GM23338 (cell line): ENCODE results near the gene MOCS3. TPM values are rescaled to one million over a fixed set of nuclear protein-coding genes. Genes with fewer than 3 reads are reported as not detected.

Experiments
- ATAC-seq: fragments of 200-7000 bp; cut with Tn5 transposase; 3 replicates; pipeline ENCODE4 v1.9.1; 2020
- DNase-seq: peaks from one replicate; pipeline ENCODE4 v3.0.0-alpha.2; 2015; ENCODE audit warnings: low spot score
- H2AFZ ChIP-seq: fragments of 200-600 bp; sonication (generic); 2 replicates; pipeline ENCODE4 v1.8.0; 2016; ENCODE audit warnings: antibody characterized with exemption, mild to moderate bottlenecking, moderate library complexity
- H3F3A ChIP-seq: fragments of 200-600 bp; sonication (generic); replicated peaks from 2 replicates; pipeline ENCODE4 v1.8.0; 2017; ENCODE audit warnings: antibody characterized with exemption, mixed run types, low read depth
- H3K27ac ChIP-seq: fragments of 200-600 bp; sonication (generic); 2 replicates; pipeline ENCODE4 v1.6.1; 2016; ENCODE audit warnings: low read depth
- H3K27me3 ChIP-seq: fragments of 200-600 bp; sonication (generic); 2 replicates; pipeline ENCODE4 v1.8.0; 2016; ENCODE audit warnings: mild to moderate bottlenecking, mixed run types, moderate library complexity; ENCODE audit not compliant: insufficient read depth
- H3K36me3 ChIP-seq: fragments of 200-600 bp; sonication (generic); 2 replicates; pipeline ENCODE4 v1.8.0; 2016; ENCODE audit warnings: mild to moderate bottlenecking; ENCODE audit not compliant: insufficient read depth
- H3K4me1 ChIP-seq: fragments of 200-600 bp; sonication (generic); 2 replicates; pipeline ENCODE4 v1.8.0; 2016; ENCODE audit warnings: mild to moderate bottlenecking, moderate library complexity; ENCODE audit not compliant: insufficient read depth
- H3K4me2 ChIP-seq: fragments of 200-600 bp; sonication (generic); 2 replicates; pipeline ENCODE4 v1.7.1; 2017; ENCODE audit warnings: mixed run types
- H3K4me3 ChIP-seq: fragments of 200-600 bp; sonication (generic); 2 replicates; pipeline ENCODE4 v1.6.1; 2016; ENCODE audit warnings: mixed run types
- H3K79me2 ChIP-seq: fragments of 200-600 bp; sonication (generic); replicated peaks from 2 replicates; pipeline ENCODE4 v1.8.0; 2017; ENCODE audit warnings: mild to moderate bottlenecking; ENCODE audit not compliant: insufficient read depth
- H3K9me2 ChIP-seq: fragments of 200-600 bp; sonication (generic); 2 replicates; pipeline ENCODE4 v1.8.0; 2017; ENCODE audit not compliant: insufficient read depth
- H4K20me1 ChIP-seq: fragments of 200-600 bp; sonication (generic); replicated peaks from 2 replicates; pipeline ENCODE4 v1.8.0; 2017; ENCODE audit warnings: mild to moderate bottlenecking; ENCODE audit not compliant: insufficient read depth
- H3K27ac Mint-ChIP-seq: 2 replicates; pipeline ENCODE4 v1.8.0; 2020; ENCODE audit warnings: inconsistent platforms, mild to moderate bottlenecking, moderate library complexity, mixed read lengths
- H3K27me3 Mint-ChIP-seq: 3 replicates; pipeline ENCODE4 v1.8.0; 2022; ENCODE audit warnings: low read depth, mild to moderate bottlenecking, moderate library complexity, mixed read lengths, inconsistent platforms; ENCODE audit not compliant: insufficient read depth, poor library complexity
- H3K36me3 Mint-ChIP-seq: 3 replicates; pipeline ENCODE4 v1.8.0; 2021; ENCODE audit warnings: low read depth, mild to moderate bottlenecking, inconsistent platforms, moderate library complexity, mixed read lengths
- H3K4me1 Mint-ChIP-seq: 3 replicates; pipeline ENCODE4 v1.8.0; 2020; ENCODE audit warnings: mild to moderate bottlenecking, inconsistent platforms, mixed read lengths
- H3K4me3 Mint-ChIP-seq: 3 replicates; pipeline ENCODE4 v1.8.0; 2021; ENCODE audit warnings: moderate library complexity, mild to moderate bottlenecking, inconsistent platforms, mixed read lengths
- H3K9me3 Mint-ChIP-seq: 3 replicates; pipeline ENCODE4 v1.8.0; 2020; ENCODE audit warnings: moderate library complexity, mild to moderate bottlenecking, inconsistent platforms, mixed read lengths
- CREB1 ChIP-seq: fragments of 250-450 bp; sonication (Bioruptor Pico); IDR thresholded peaks from 2 replicates; pipeline ENCODE4 v1.5.0; 2020; ENCODE audit warnings: low read depth, mild to moderate bottlenecking, moderate library complexity
- CTCF ChIP-seq, 2 experiments: fragments of 200-600 bp in 1 of 2; sonication (generic) in 1 of 2; conservative IDR thresholded peaks; 2 replicates each; pipeline versions ENCODE4 v1.5.1 to v1.6.1; 2016 to 2017; ENCODE audit warnings: antibody characterized with exemption in 2 of 2, low read depth in 2 of 2, mild to moderate bottlenecking in 2 of 2, moderate library complexity in 1 of 2
- ETS1 ChIP-seq: IDR thresholded peaks from 2 replicates; pipeline ENCODE4 v1.6.1; 2016; ENCODE audit warnings: antibody characterized with exemption
- EZH2 ChIP-seq: fragments of 200-600 bp; sonication (generic); IDR thresholded peaks from one replicate; pipeline ENCODE4 v1.8.0; 2017; ENCODE audit warnings: antibody characterized with exemption, mild to moderate bottlenecking, low read depth; ENCODE audit not compliant: unreplicated experiment
- EZH2phosphoT487 ChIP-seq: fragments of 200-600 bp; sonication (generic); IDR thresholded peaks from one replicate; pipeline ENCODE4 v1.8.1; 2018; ENCODE audit warnings: antibody characterized with exemption; ENCODE audit not compliant: unreplicated experiment
- JUNB ChIP-seq: IDR thresholded peaks from one replicate; pipeline ENCODE4 v1.6.1; 2016; ENCODE audit warnings: antibody characterized with exemption; ENCODE audit not compliant: unreplicated experiment
- NANOG ChIP-seq: IDR thresholded peaks from 2 replicates; pipeline ENCODE4 v1.6.1; 2016; ENCODE audit warnings: antibody characterized with exemption, borderline replicate concordance
- POLR2AphosphoS5 ChIP-seq: IDR thresholded peaks from 2 replicates; pipeline ENCODE4 v1.6.1; 2016; ENCODE audit warnings: antibody characterized with exemption, low read depth
- REST ChIP-seq: IDR thresholded peaks from one replicate; pipeline ENCODE4 v1.6.1; 2018; ENCODE audit warnings: antibody characterized with exemption; ENCODE audit not compliant: unreplicated experiment
- STAT1 ChIP-seq: IDR thresholded peaks from one replicate; pipeline ENCODE4 v1.6.1; 2016; ENCODE audit warnings: antibody characterized with exemption; ENCODE audit not compliant: unreplicated experiment
- ZNF114 ChIP-seq: fragments of 250-450 bp; sonication (Bioruptor Pico); IDR thresholded peaks from 2 replicates; pipeline ENCODE4 v1.5.0; 2020; ENCODE audit warnings: mild to moderate bottlenecking, moderate library complexity
- ZNF331 ChIP-seq: fragments of 250-450 bp; sonication (Bioruptor Pico); IDR thresholded peaks from 2 replicates; pipeline ENCODE4 v1.5.0; 2020; ENCODE audit warnings: low read depth, mild to moderate bottlenecking, moderate library complexity
- polyA plus RNA-seq: library from polyadenylated mRNA; unstranded; fragments of >200 nt; fragmentation: Nextera tagmentation; extraction: Ambion mirVana; gene quantifications from 2 replicates; pipeline ENCODE4 v1.2.1, GENCODE V29; 2016
- total RNA-seq: library from RNA; depleted of rRNA; stranded (reverse); fragments of >200 nt; shearing (Covaris generic); gene quantifications from 2 replicates; pipeline ENCODE4 v1.2.3, GENCODE V29; 2014

Gene MOCS3
- total and polyA plus RNA-seq, 2 experiments from 2014 or later: 2.2 to 9.1 TPM

GRCh38 chr20:50969435-50969834, 10.8 kb downstream of the MOCS3 start:
- H3F3A ChIP-seq: no peaks in the 10 kb centered on the region
- no peak for ATAC-seq
- no peak overlapping the region for H3K4me3 Mint-ChIP-seq

GRCh38 chr20:50969912-50970311, 11.3 kb downstream of the MOCS3 start:
- Mint-ChIP-seq H3K4me1 (peaks cover 13% of the 10 kb centered on the region), H3K4me3 (no peak overlapping the region), H3K36me3 (no peaks in the 10 kb centered on the region), H3K9me3 (peaks cover 2% of the 10 kb centered on the region; the same call in 1 of the 3 replicates), H3K27me3 (peaks cover 3% of the 10 kb centered on the region), H3K27ac (no peak overlapping the region)
- Histone ChIP-seq H3K79me2 (no peaks in the 10 kb centered on the region), H3K4me3 (no peak overlapping the region), H3K4me2 (no peak overlapping the region), H3K4me1 (no peaks in the 10 kb centered on the region), H2AFZ (no peak overlapping the region), H4K20me1 (no peaks in the 10 kb centered on the region), H3K27me3 (no peaks in the 10 kb centered on the region), H3K27ac (no peak overlapping the region), H3K9me2 (no peaks in the 10 kb centered on the region), H3K36me3 (no peaks in the 10 kb centered on the region), H3F3A (no peaks in the 10 kb centered on the region)
- no peak for DNase-seq
- TF ChIP-seq STAT1: no peak
- no peak for TF ChIP-seq NANOG
- no peak for TF ChIP-seq POLR2AphosphoS5
- no peak for TF ChIP-seq CREB1 (CRISPR knock-in tag)
- TF ChIP-seq EZH2: no peak
- no peak for TF ChIP-seq ZNF331 (CRISPR knock-in tag)
- TF ChIP-seq CTCF (conservative IDR thresholded peaks at IDR 0.05; ENCODE audit: low read depth in 2 of 2): no peak
- no peak for TF ChIP-seq JUNB
- TF ChIP-seq REST: no peak
- no peak for TF ChIP-seq ZNF114 (CRISPR knock-in tag)
- TF ChIP-seq ETS1: no peak
- TF ChIP-seq EZH2phosphoT487: no peak
- no peak for ATAC-seq

More at GRCh38 chr20:50969435-50969834, 10.8 kb downstream of the MOCS3 start:
- DNase-seq: no peak
- Mint-ChIP-seq H3K27me3 (peaks cover 3% of the 10 kb centered on the region), H3K9me3 (no peaks in the 10 kb centered on the region), H3K36me3 (no peaks in the 10 kb centered on the region), H3K27ac (no peak overlapping the region), H3K4me1 (peaks cover 13% of the 10 kb centered on the region)
- Histone ChIP-seq H2AFZ (no peak overlapping the region), H3K27me3 (no peaks in the 10 kb centered on the region), H4K20me1 (no peaks in the 10 kb centered on the region), H3K4me2 (no peak overlapping the region), H3K27ac (no peak overlapping the region), H3K36me3 (no peaks in the 10 kb centered on the region), H3K4me1 (no peaks in the 10 kb centered on the region), H3K79me2 (no peaks in the 10 kb centered on the region), H3K4me3 (no peak overlapping the region), H3K9me2 (no peaks in the 10 kb centered on the region)
- no peak for TF ChIP-seq ZNF331 (CRISPR knock-in tag)
- no peak for TF ChIP-seq CREB1 (CRISPR knock-in tag)
- TF ChIP-seq EZH2: no peak
- TF ChIP-seq CTCF (conservative IDR thresholded peaks at IDR 0.05; ENCODE audit: low read depth in 2 of 2): no peak
